ENCODE data around the gene AKR1B15.
"Not testable (repeated sequence)": the region's sequence is repeated elsewhere in the genome, so short reads cannot be mapped to it uniquely, and the experiment has no call there.

AKR1B15 gene

GRCh38 chr7:134565643-134566136, 16.8 kb downstream of the AKR1B15 start:
- H4K8ac ChIP-seq (ENCODE audit: low read length) = no peak overlapping the region
- H3K79me1 ChIP-seq (replicated peaks; ENCODE audit: low read length, poor library complexity, severe bottlenecking) = no peaks in the 10 kb centered on the region
- no peaks in the 10 kb centered on the region for H3K4me1 ChIP-seq (ENCODE audit: control insufficient read depth, insufficient read depth, low read depth, low read length)
- H4K91ac ChIP-seq (ENCODE audit: low read length) = no peak overlapping the region
- no peaks in the 10 kb centered on the region for H3K36me3 ChIP-seq (ENCODE audit: control insufficient read depth in 1 of 2, insufficient read depth in 2 of 2, low read depth in 1 of 2, low read length in 2 of 2)
- H3K23ac ChIP-seq (ENCODE audit: low read length in 2 of 2) = no peak overlapping the region
- no peaks in the 10 kb centered on the region for H3K27me3 ChIP-seq (ENCODE audit: control insufficient read depth in 1 of 2, insufficient read depth in 1 of 2, low read length in 2 of 2)
- H2AK5ac ChIP-seq (ENCODE audit: low read length, severe bottlenecking) = no peak overlapping the region
- no peak overlapping the region for H3K27ac ChIP-seq (ENCODE audit: low read length, poor library complexity, severe bottlenecking)
- H3K4me3 ChIP-seq (ENCODE audit: insufficient read depth in 1 of 2, low read depth in 1 of 2, low read length in 2 of 2) = peak overlapping the region in 1 of 2 experiments; percentile 55
- H3K4me2 ChIP-seq (ENCODE audit: low read length, poor library complexity, severe bottlenecking) = no peak overlapping the region
- H2BK15ac ChIP-seq (ENCODE audit: low read depth, poor library complexity, severe bottlenecking) = no peak overlapping the region
- peak overlapping the region; percentile 53 for H3K9ac ChIP-seq (ENCODE audit: low read length)
- peaks cover 32% of the 10 kb centered on the region for H3K9me3 ChIP-seq (ENCODE audit: control insufficient read depth, low read length)
- no peak overlapping the region for H2BK120ac ChIP-seq (ENCODE audit: low read depth, low read length)
- H3K14ac ChIP-seq (ENCODE audit: low read length in 2 of 2) = no peak overlapping the region
- no peak overlapping the region for H2BK12ac ChIP-seq (ENCODE audit: low read length in 2 of 2)
- no peak for DNase-seq
- 17% methylated on average over 1 of the region's 2 CpGs for WGBS
- H2AFZ ChIP-seq (ENCODE audit: low read depth, low read length) = no peak overlapping the region
- no peak overlapping the region for H3K4ac ChIP-seq (ENCODE audit: low read depth in 1 of 2, low read length in 2 of 2)
- H3K18ac ChIP-seq (ENCODE audit: low read depth in 1 of 2, low read length in 2 of 2) = no peak overlapping the region
- H2BK5ac ChIP-seq (ENCODE audit: low read depth, low read length, poor library complexity, severe bottlenecking) = no peak overlapping the region

GRCh38 chr7:134567368-134567767, 18.5 kb downstream of the AKR1B15 start:
- no peak overlapping the region for H3K23ac ChIP-seq (ENCODE audit: low read length in 2 of 2)
- no peaks in the 10 kb centered on the region for H3K79me1 ChIP-seq (replicated peaks; ENCODE audit: low read length, poor library complexity, severe bottlenecking)
- H4K8ac ChIP-seq (ENCODE audit: low read length) = no peak overlapping the region
- no peak overlapping the region for H2BK120ac ChIP-seq (ENCODE audit: low read depth, low read length)
- no peak overlapping the region for H3K27ac ChIP-seq (ENCODE audit: low read length, poor library complexity, severe bottlenecking)
- no peak overlapping the region for H4K91ac ChIP-seq (ENCODE audit: low read length)
- H2AFZ ChIP-seq (ENCODE audit: low read depth, low read length) = no peak overlapping the region
- no peak overlapping the region for H2BK12ac ChIP-seq (ENCODE audit: low read length in 2 of 2)
- H2BK15ac ChIP-seq (ENCODE audit: low read depth, poor library complexity, severe bottlenecking) = no peak overlapping the region
- 57% methylated on average over 1 of the region's 3 CpGs for WGBS
- H3K4ac ChIP-seq (ENCODE audit: low read depth in 1 of 2, low read length in 2 of 2) = no peak overlapping the region
- H3K18ac ChIP-seq (ENCODE audit: low read depth in 1 of 2, low read length in 2 of 2) = no peak overlapping the region
- no peak overlapping the region for H2AK5ac ChIP-seq (ENCODE audit: low read length, severe bottlenecking)
- no peak overlapping the region for H3K9ac ChIP-seq (ENCODE audit: low read length)
- H3K4me3 ChIP-seq (ENCODE audit: insufficient read depth in 1 of 2, low read depth in 1 of 2, low read length in 2 of 2) = no peak overlapping the region
- no peak overlapping the region for H3K4me2 ChIP-seq (ENCODE audit: low read length, poor library complexity, severe bottlenecking)
- no peaks in the 10 kb centered on the region for H3K36me3 ChIP-seq (ENCODE audit: control insufficient read depth in 1 of 2, insufficient read depth in 2 of 2, low read depth in 1 of 2, low read length in 2 of 2)
- peaks cover 33% of the 10 kb centered on the region for H3K9me3 ChIP-seq (ENCODE audit: control insufficient read depth, low read length)
- no peaks in the 10 kb centered on the region for H3K4me1 ChIP-seq (ENCODE audit: control insufficient read depth, insufficient read depth, low read depth, low read length)
- no peaks in the 10 kb centered on the region for H3K27me3 ChIP-seq (ENCODE audit: control insufficient read depth in 1 of 2, insufficient read depth in 1 of 2, low read length in 2 of 2)
- no peak overlapping the region for H3K14ac ChIP-seq (ENCODE audit: low read length in 2 of 2)
- DNase-seq = no peak
- H2BK5ac ChIP-seq (ENCODE audit: low read depth, low read length, poor library complexity, severe bottlenecking) = no peak overlapping the region

GRCh38 chr7:134569962-134570361, 21.1 kb downstream of the AKR1B15 start:
- H2BK5ac ChIP-seq (ENCODE audit: low read depth, low read length, poor library complexity, severe bottlenecking); H2BK12ac ChIP-seq (ENCODE audit: low read length in 2 of 2); H2BK120ac ChIP-seq (ENCODE audit: low read depth, low read length); H3K4me1 ChIP-seq (ENCODE audit: control insufficient read depth, insufficient read depth, low read depth, low read length); H3K79me1 ChIP-seq (replicated peaks; ENCODE audit: low read length, poor library complexity, severe bottlenecking); H3K23ac ChIP-seq (ENCODE audit: low read length in 2 of 2); H2AFZ ChIP-seq (ENCODE audit: low read depth, low read length); H3K14ac ChIP-seq (ENCODE audit: low read length in 2 of 2); H3K27ac ChIP-seq (ENCODE audit: low read length, poor library complexity, severe bottlenecking); H3K27me3 ChIP-seq (ENCODE audit: control insufficient read depth in 1 of 2, insufficient read depth in 1 of 2, low read length in 2 of 2); H2AK5ac ChIP-seq (ENCODE audit: low read length, severe bottlenecking); H3K18ac ChIP-seq (ENCODE audit: low read depth in 1 of 2, low read length in 2 of 2); H4K8ac ChIP-seq (ENCODE audit: low read length); H3K4me2 ChIP-seq (ENCODE audit: low read length, poor library complexity, severe bottlenecking); H3K9ac ChIP-seq (ENCODE audit: low read length); DNase-seq; H4K91ac ChIP-seq (ENCODE audit: low read length); H3K4me3 ChIP-seq (ENCODE audit: insufficient read depth in 1 of 2, low read depth in 1 of 2, low read length in 2 of 2); H3K4ac ChIP-seq (ENCODE audit: low read depth in 1 of 2, low read length in 2 of 2); H3K36me3 ChIP-seq (ENCODE audit: control insufficient read depth in 1 of 2, insufficient read depth in 2 of 2, low read depth in 1 of 2, low read length in 2 of 2); H2BK15ac ChIP-seq (ENCODE audit: low read depth, poor library complexity, severe bottlenecking): not testable (repeated sequence)
- H3K9me3 ChIP-seq (ENCODE audit: control insufficient read depth, low read length) = peaks cover 32% of the 10 kb centered on the region
- WGBS = 83% methylated on average over 9 of the region's 9 CpGs

- Histone ChIP-seq H4K8ac (ENCODE audit: low read length) (no peak overlapping the region), H2AK5ac (ENCODE audit: low read length, severe bottlenecking) (no peak overlapping the region), H3K4ac (ENCODE audit: low read depth in 1 of 2, low read length in 2 of 2) (no peak overlapping the region), H3K4me2 (ENCODE audit: low read length, poor library complexity, severe bottlenecking) (no peak overlapping the region), H3K14ac (ENCODE audit: low read length in 2 of 2) (no peak overlapping the region), H3K9ac (ENCODE audit: low read length) (no peak overlapping the region), H3K27ac (ENCODE audit: low read length, poor library complexity, severe bottlenecking) (no peak overlapping the region), H3K4me3 (ENCODE audit: insufficient read depth in 1 of 2, low read depth in 1 of 2, low read length in 2 of 2) (no peak overlapping the region), H2BK120ac (ENCODE audit: low read depth, low read length) (no peak overlapping the region), H3K36me3 (ENCODE audit: control insufficient read depth in 1 of 2, insufficient read depth in 2 of 2, low read depth in 1 of 2, low read length in 2 of 2) (no peaks in the 10 kb centered on the region), H3K79me1 (replicated peaks; ENCODE audit: low read length, poor library complexity, severe bottlenecking) (no peaks in the 10 kb centered on the region), H2BK5ac (ENCODE audit: low read depth, low read length, poor library complexity, severe bottlenecking) (no peak overlapping the region), H3K9me3 (ENCODE audit: control insufficient read depth, low read length) (peaks cover 25% of the 10 kb centered on the region), H3K23ac (ENCODE audit: low read length in 2 of 2) (no peak overlapping the region), H3K4me1 (ENCODE audit: control insufficient read depth, insufficient read depth, low read depth, low read length) (no peaks in the 10 kb centered on the region), H3K27me3 (ENCODE audit: control insufficient read depth in 1 of 2, insufficient read depth in 1 of 2, low read length in 2 of 2) (no peaks in the 10 kb centered on the region), H4K91ac (ENCODE audit: low read length) (no peak overlapping the region), H3K18ac (ENCODE audit: low read depth in 1 of 2, low read length in 2 of 2) (no peak overlapping the region), H2AFZ (ENCODE audit: low read depth, low read length) (no peak overlapping the region), H2BK12ac (ENCODE audit: low read length in 2 of 2) (no peak overlapping the region), H2BK15ac (ENCODE audit: low read depth, poor library complexity, severe bottlenecking) (no peak overlapping the region)
- no peak for DNase-seq
- WGBS = 62% methylated on average over 2 of the region's 2 CpGs
Measured at GRCh38 chr7:134571101-134571500, 22.2 kb downstream of the AKR1B15 start.
